Spleen (tissue), 7 donors: Measurements from ENCODE around the gene NSG1.
"Not testable (repeated sequence)": the region's sequence is repeated elsewhere in the genome, so short reads cannot be mapped to it uniquely, and the experiment has no call there.

ENCODE experiments used
- CTCF ChIP-seq, 11 experiments: fragments of 200-600 bp in 7 of 11; fragments of 450-650 bp in 4 of 11; sonication (generic) in 4 of 11; IDR thresholded peaks in 8 of 11; conservative IDR thresholded peaks in 3 of 11; 1 replicate in 7 of 11; 2 replicates in 4 of 11; pipeline versions ENCODE4 v1.4.0 to v1.8.0; 2016 to 2021; ENCODE audit warnings: antibody characterized with exemption in 11 of 11, inconsistent platforms in 4 of 11, mild to moderate bottlenecking in 1 of 11
- POLR2A ChIP-seq, 3 donors: fragments of 450-650 bp; IDR thresholded peaks; one replicate each; pipeline ENCODE4 v1.5.1; 2017; ENCODE audit warnings: antibody characterized with exemption in 3 of 3, mild to moderate bottlenecking in 1 of 3
- donor health status: DM: no; HTN: no; CAD: no; lungs with moderate emphysema.
- donor health status: DM: no; HTN: no; CAD: no.
- donor health status: DM: no; HTN: no; CAD: no.

GRCh38 chr4:4465238-4465637 is 78.3 kb downstream of the NSG1 start:
- TF ChIP-seq CTCF (IDR thresholded peaks at IDR 0.05 in 8 of 11, conservative IDR thresholded peaks at IDR 0.05 in 3 of 11); POLR2A (IDR thresholded peaks at IDR 0.05): not testable (repeated sequence)
